SK-N-SH (cell line): Measurements from ENCODE around the gene KYNU.

Experiments
- CTCF ChIP-seq: fragments of 200-600 bp; sonication (generic); IDR thresholded peaks from 2 replicates; pipeline ENCODE4 v1.6.1; 2017; ENCODE audit warnings: antibody characterized with exemption, mild to moderate bottlenecking, moderate library complexity
- FOXJ3 ChIP-seq: sonication (generic); formaldehyde crosslinking; IDR thresholded peaks from 2 replicates; pipeline ENCODE4 v1.5.1; 2020; ENCODE audit warnings: mild to moderate bottlenecking, missing genetic modification reagents
- GABPA ChIP-seq: IDR thresholded peaks from 2 replicates; pipeline ENCODE4 v1.4.0; 2012; ENCODE audit warnings: low read depth, mild to moderate bottlenecking
- GATA2 ChIP-seq: sonication (generic); formaldehyde crosslinking; IDR thresholded peaks from 2 replicates; pipeline ENCODE4 v1.5.0; 2020; ENCODE audit warnings: mild to moderate bottlenecking, missing genetic modification reagents
- POLR2AphosphoS5 ChIP-seq: IDR thresholded peaks from 2 replicates; pipeline ENCODE4 v1.6.1; 2012; ENCODE audit warnings: low read depth, low read length
- RAD21 ChIP-seq: IDR thresholded peaks from 2 replicates; pipeline ENCODE4 v1.6.1; 2012; ENCODE audit warnings: mild to moderate bottlenecking, low read length
- RXRA ChIP-seq: IDR thresholded peaks from 2 replicates; pipeline ENCODE4 v1.4.0; 2012; ENCODE audit warnings: low read depth, mild to moderate bottlenecking, borderline replicate concordance
- USF2 ChIP-seq: fragments of 150-350 bp; IDR thresholded peaks from 2 replicates; pipeline ENCODE4 v1.6.1; 2017; ENCODE audit warnings: antibody characterized with exemption, low read length, low read depth, borderline replicate concordance
- YY1 ChIP-seq: IDR thresholded peaks from 2 replicates; pipeline ENCODE4 v1.4.0; 2012; ENCODE audit warnings: low read depth, mild to moderate bottlenecking

GRCh38 chr2:142914507-142915313 lies 37.2 kb downstream of the KYNU start:
- TF ChIP-seq RXRA (no peak), GATA2 (CRISPR knock-in tag) (no peak), CTCF (no peak), RAD21 (no peak), POLR2AphosphoS5 (no peak), GABPA (no peak), FOXJ3 (CRISPR knock-in tag) (no peak), YY1 (no peak), USF2 (no peak)
